GM12878 (cell line): ENCODE data around the gene TKT. TPM values are rescaled to one million over a fixed set of nuclear protein-coding genes. Genes with fewer than 3 reads are reported as not detected.

Experiments used
- BHLHE40 ChIP-seq, 2 experiments: fragments of 450-650 bp in 1 of 2; IDR thresholded peaks; 2 replicates each; pipeline ENCODE4 v1.6.1; 2011 to 2017; ENCODE audit warnings: low read depth in 2 of 2, borderline replicate concordance in 1 of 2, improper control_type of control experiment in 1 of 2, low read length in 1 of 2, mild to moderate bottlenecking in 1 of 2
- HCFC1 ChIP-seq: fragments of 150-350 bp; IDR thresholded peaks from 2 replicates; pipeline ENCODE4 v1.6.1; 2014; ENCODE audit warnings: low read length
- MEF2B ChIP-seq: fragments of 450-650 bp; IDR thresholded peaks from 2 replicates; pipeline ENCODE4 v1.6.1; 2018; ENCODE audit warnings: mild to moderate bottlenecking, moderate library complexity; ENCODE audit not compliant: partially characterized antibody, poor library complexity, severe bottlenecking
- SIX5 ChIP-seq: IDR thresholded peaks from 2 replicates; pipeline ENCODE4 v1.6.1; 2011; ENCODE audit warnings: mild to moderate bottlenecking, low read depth, low read length, moderate library complexity; ENCODE audit not compliant: severe bottlenecking
- SMC3 ChIP-seq: IDR thresholded peaks from 2 replicates; pipeline ENCODE4 v1.6.1; 2011; ENCODE audit warnings: low read length, improper control_type of control experiment, borderline replicate concordance
- polyA plus RNA-seq, 11 experiments: library from polyadenylated mRNA; depleted of rRNA in 4 of 11; unstranded in 6 of 11; stranded (reverse) in 5 of 11; fragments of >200 nt; fragmentation: Nextera tagmentation in 4 of 11; fragmentation: Illumina TruSeq in 1 of 11; extraction: Ambion mirVana in 4 of 11; extraction: Trizol in 1 of 11; gene quantifications; 1 replicate in 1 of 11; 2 replicates in 10 of 11; pipeline versions ENCODE4 v1.2.1 to v1.2.3, GENCODE V29; 2011 to 2016; ENCODE audit warnings: inconsistent platforms in 2 of 11, missing spikeins in 2 of 11, low read depth in 1 of 11
- total RNA-seq, 4 experiments: library from RNA; depleted of rRNA in 3 of 4; stranded (reverse); fragments of >200 nt in 3 of 4; fragmentation: Illumina TruSeq in 1 of 4; extraction: Trizol in 1 of 4; gene quantifications; 2 replicates each; pipeline versions ENCODE4 v1.2.1 to v1.2.3, GENCODE V29; 2013 to 2021
- TF ChIP-seq, protein P1 (sequence below): fragments of 450-650 bp; IDR thresholded peaks from 2 replicates; pipeline ENCODE4 v1.6.1; 2016; ENCODE audit warnings: mild to moderate bottlenecking
- TF ChIP-seq, protein P2 (sequence below): fragments of 450-650 bp; IDR thresholded peaks from 2 replicates; pipeline ENCODE4 v1.6.1; 2017; ENCODE audit warnings: borderline replicate concordance
- TF ChIP-seq, protein P3 (sequence below): IDR thresholded peaks from 2 replicates; pipeline ENCODE4 v1.6.1; 2012; ENCODE audit warnings: low read depth, low read length, improper control_type of control experiment

Gene TKT
- total and polyA plus RNA-seq, 10 of the 15 experiments (the other 5 are each of a cell fraction or from before 2014, with no cell fraction given): 56.4 to 385 (median 143) TPM

DNA sequence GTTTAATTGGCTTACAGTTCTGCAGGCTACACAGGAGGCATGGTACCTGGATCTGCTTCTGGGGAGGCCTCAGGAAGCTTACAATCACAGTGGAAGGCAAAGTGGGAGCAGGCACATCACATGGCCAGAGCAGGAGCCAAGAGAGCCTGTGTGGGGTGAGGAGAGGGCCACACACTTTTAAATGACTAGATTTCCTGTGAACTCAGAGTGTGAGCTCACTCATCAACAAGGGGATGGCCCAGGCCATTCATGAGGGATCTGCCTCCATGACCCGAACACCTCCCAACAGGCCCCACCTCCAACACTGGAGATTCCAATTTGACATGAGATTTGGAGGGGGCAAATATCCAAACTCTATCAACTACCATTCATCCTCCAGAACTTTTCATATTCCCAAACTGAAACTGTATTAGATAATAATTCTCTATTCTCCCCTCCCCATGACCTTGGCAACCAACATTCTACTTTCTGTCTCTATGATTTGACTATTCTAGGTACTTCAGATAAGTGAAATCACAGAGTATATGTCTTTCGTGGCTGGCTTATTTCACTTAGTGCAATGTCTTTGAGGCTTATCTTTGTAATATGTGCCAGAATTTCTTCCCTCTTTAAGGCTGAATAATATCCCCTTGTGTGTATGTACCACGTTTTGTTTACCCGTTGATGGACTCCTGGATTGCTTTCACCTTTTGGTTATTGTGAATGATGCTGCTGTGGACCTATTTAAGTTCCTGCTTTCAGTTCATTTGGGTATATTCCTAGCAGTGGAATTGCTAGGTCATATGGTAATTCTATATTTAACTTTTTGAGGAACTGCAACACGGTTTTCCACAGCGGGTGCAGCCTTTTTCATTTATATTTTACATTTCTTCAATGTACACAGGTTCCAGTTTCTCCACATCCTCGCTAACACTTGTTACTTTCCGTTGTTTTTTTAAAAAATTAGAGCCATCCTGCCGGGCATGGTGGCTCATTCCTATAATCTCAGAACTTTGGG, 43.8 kb downstream of the TKT start (continued):
- TF ChIP-seq BHLHE40 (IDR thresholded peaks at IDR 0.05; ENCODE audit: borderline replicate concordance in 1 of 2, low read depth in 2 of 2, low read length in 1 of 2): no peak
- no peak for TF ChIP-seq SIX5
- TF ChIP-seq, protein P1, sequence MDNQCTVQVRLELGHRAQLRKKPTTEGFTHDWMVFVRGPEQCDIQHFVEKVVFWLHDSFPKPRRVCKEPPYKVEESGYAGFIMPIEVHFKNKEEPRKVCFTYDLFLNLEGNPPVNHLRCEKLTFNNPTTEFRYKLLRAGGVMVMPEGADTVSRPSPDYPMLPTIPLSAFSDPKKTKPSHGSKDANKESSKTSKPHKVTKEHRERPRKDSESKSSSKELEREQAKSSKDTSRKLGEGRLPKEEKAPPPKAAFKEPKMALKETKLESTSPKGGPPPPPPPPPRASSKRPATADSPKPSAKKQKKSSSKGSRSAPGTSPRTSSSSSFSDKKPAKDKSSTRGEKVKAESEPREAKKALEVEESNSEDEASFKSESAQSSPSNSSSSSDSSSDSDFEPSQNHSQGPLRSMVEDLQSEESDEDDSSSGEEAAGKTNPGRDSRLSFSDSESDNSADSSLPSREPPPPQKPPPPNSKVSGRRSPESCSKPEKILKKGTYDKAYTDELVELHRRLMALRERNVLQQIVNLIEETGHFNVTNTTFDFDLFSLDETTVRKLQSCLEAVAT: no peak
- TF ChIP-seq MEF2B: no peak
- TF ChIP-seq HCFC1: no peak
- no peak for TF ChIP-seq SMC3
- TF ChIP-seq, protein P2, sequence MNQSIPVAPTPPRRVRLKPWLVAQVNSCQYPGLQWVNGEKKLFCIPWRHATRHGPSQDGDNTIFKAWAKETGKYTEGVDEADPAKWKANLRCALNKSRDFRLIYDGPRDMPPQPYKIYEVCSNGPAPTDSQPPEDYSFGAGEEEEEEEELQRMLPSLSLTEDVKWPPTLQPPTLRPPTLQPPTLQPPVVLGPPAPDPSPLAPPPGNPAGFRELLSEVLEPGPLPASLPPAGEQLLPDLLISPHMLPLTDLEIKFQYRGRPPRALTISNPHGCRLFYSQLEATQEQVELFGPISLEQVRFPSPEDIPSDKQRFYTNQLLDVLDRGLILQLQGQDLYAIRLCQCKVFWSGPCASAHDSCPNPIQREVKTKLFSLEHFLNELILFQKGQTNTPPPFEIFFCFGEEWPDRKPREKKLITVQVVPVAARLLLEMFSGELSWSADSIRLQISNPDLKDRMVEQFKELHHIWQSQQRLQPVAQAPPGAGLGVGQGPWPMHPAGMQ: no peak
- TF ChIP-seq, protein P3, sequence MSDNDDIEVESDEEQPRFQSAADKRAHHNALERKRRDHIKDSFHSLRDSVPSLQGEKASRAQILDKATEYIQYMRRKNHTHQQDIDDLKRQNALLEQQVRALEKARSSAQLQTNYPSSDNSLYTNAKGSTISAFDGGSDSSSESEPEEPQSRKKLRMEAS: no peak
